22Rv1 (cell line): Measurements from ENCODE around the gene SLC6A8.

Experiments used
- H3K27ac ChIP-seq: fragments of 450-650 bp; 2 replicates; pipeline ENCODE4 v1.5.1; 2017
- ZFX ChIP-seq: fragments of 450-650 bp; IDR thresholded peaks from 2 replicates; pipeline ENCODE4 v1.6.1; 2017; ENCODE audit warnings: antibody characterized with exemption, borderline replicate concordance
- TF ChIP-seq, protein P1 (sequence below): fragments of 450-650 bp; IDR thresholded peaks from 2 replicates; pipeline ENCODE4 v1.5.1; 2017; ENCODE audit warnings: mild to moderate bottlenecking

SLC6A8 gene

GRCh38 chrX:153719701-153720100, 32.0 kb downstream of the SLC6A8 start:
- no peak overlapping the region for H3K27ac ChIP-seq
- TF ChIP-seq, protein P1, sequence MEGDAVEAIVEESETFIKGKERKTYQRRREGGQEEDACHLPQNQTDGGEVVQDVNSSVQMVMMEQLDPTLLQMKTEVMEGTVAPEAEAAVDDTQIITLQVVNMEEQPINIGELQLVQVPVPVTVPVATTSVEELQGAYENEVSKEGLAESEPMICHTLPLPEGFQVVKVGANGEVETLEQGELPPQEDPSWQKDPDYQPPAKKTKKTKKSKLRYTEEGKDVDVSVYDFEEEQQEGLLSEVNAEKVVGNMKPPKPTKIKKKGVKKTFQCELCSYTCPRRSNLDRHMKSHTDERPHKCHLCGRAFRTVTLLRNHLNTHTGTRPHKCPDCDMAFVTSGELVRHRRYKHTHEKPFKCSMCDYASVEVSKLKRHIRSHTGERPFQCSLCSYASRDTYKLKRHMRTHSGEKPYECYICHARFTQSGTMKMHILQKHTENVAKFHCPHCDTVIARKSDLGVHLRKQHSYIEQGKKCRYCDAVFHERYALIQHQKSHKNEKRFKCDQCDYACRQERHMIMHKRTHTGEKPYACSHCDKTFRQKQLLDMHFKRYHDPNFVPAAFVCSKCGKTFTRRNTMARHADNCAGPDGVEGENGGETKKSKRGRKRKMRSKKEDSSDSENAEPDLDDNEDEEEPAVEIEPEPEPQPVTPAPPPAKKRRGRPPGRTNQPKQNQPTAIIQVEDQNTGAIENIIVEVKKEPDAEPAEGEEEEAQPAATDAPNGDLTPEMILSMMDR, result no peak
- no peak for TF ChIP-seq ZFX

- no peak for TF ChIP-seq ZFX
- TF ChIP-seq, protein P1, result no peak
- H3K27ac ChIP-seq, result peak overlapping the region; percentile 82
Measured at GRCh38 chrX:153722704-153723350, 35.1 kb downstream of the SLC6A8 start.

DNA sequence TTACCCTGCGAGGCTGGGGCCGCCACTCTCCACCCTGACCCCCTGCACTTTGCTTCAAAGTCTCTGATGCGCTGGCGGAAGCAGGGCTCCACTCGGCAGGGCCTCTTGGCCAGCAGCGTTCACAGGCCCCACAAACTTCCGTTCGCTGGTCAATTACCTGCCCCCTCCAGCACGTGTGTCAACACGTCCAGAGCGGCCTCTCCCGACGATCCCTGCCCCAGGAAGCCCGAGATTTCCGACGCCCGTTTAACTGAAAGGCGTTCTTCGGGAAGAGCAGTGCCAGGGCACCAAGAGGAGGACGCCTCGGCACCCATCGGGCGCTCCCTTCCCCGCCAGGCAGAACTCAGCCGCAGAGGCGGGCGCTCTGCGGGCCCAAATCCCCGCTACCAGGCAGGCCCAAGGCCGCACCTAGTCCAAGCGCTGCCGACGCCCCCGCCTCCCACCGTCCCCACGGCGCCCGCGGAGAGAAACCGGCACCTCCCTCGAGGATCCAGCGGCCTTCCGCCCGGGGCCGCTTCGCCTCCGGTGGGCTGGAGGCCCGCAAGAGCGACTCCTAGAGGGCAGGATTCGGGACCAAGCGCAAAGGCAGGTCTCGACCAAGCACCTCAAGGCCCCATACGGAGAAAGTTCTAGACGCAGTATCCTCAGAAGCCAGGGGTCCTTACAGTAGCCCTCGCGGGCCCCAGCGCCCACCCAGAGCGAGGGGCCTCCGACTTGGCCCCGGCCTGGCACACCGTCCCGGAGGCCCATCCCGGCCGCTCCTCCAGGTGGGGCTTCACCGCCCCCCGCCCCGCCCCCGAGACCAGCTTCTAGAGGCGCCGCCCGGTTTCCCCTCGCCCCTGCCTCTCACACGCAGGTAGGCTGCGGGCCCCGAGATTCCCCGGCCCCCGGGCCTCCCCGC, 35.9 kb downstream of the SLC6A8 start:
- peak overlapping the region; percentile 82 for H3K27ac ChIP-seq
- TF ChIP-seq, protein P1, result peak; percentile 49
- TF ChIP-seq ZFX, result no peak

DNA sequence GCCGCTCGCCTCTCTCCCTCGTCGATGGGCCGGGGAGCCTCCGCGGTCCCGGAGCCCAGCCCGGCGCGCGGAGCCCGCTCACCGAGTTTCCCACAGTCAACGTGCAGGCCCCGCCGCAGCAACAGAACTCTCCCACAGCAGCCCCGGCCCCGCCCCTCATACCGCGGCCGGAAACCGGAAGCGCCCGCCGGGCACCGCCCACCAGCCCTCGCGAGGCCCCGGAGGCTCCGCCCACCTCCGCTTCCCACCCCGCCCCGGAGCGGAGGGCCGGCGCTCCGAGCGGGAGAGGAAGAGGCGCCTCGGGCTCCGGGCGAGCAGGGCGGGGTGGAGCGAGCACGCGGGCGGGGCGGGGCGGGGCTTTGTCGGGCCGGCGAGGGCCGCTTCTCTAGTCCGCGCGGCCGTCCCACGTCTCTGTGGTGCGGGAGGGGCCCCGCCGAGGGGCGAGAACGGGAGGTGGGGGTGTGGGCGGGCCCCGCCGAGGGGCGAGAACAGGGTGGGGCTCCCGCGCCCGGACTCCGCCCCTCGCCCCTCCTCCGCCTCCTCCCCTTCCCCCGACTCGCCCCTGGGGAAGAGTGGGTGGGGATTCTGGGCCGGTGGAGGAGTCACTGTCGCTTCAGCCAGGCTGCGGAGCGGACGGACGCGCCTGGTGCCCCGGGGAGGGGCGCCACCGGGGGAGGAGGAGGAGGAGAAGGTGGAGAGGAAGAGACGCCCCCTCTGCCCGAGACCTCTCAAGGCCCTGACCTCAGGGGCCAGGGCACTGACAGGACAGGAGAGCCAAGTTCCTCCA, 36.7 kb downstream of the SLC6A8 start, which contains the start of the genes ABCD1 and BCAP31:
ABCD1 (plus strand) TSS at position 605 of the 787 bp plus-strand sequence. CDS start 411 bp downstream, outside the sequence.
BCAP31 (minus strand) TSS at position 136 of the 787 bp plus-strand sequence. CDS start 1,143 bp downstream, outside the sequence.
- TF ChIP-seq, protein P1, result no peak
- TF ChIP-seq ZFX, result no peak
- peak within 1 kb of the TSS; percentile 82 for H3K27ac ChIP-seq

DNA sequence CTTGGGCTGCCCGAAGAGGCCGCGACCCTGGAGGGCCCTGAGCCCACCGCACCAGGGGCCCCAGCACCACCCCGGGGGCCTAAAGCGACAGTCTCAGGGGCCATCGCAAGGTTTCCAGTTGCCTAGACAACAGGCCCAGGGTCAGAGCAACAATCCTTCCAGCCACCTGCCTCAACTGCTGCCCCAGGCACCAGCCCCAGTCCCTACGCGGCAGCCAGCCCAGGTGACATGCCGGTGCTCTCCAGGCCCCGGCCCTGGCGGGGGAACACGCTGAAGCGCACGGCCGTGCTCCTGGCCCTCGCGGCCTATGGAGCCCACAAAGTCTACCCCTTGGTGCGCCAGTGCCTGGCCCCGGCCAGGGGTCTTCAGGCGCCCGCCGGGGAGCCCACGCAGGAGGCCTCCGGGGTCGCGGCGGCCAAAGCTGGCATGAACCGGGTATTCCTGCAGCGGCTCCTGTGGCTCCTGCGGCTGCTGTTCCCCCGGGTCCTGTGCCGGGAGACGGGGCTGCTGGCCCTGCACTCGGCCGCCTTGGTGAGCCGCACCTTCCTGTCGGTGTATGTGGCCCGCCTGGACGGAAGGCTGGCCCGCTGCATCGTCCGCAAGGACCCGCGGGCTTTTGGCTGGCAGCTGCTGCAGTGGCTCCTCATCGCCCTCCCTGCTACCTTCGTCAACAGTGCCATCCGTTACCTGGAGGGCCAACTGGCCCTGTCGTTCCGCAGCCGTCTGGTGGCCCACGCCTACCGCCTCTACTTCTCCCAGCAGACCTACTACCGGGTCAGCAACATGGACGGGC, 37.5 kb downstream of the SLC6A8 start:
- peak overlapping the region; percentile 82 for H3K27ac ChIP-seq
- TF ChIP-seq, protein P1, result no peak
- TF ChIP-seq ZFX, result no peak

- H3K27ac ChIP-seq, result no peak overlapping the region
- TF ChIP-seq, protein P1, result no peak
- no peak for TF ChIP-seq ZFX
Measured at GRCh38 chrX:153725832-153726285, 38.1 kb downstream of the SLC6A8 start.
